22Rv1 (cell line): ENCODE data around the gene TMEM35B.

ENCODE experiments used
- ZFX ChIP-seq: fragments of 450-650 bp; IDR thresholded peaks from 2 replicates; pipeline ENCODE4 v1.6.1; 2017; ENCODE audit warnings: antibody characterized with exemption, borderline replicate concordance
- TF ChIP-seq, protein P1 (sequence below): fragments of 450-650 bp; IDR thresholded peaks from 2 replicates; pipeline ENCODE4 v1.5.1; 2017; ENCODE audit warnings: mild to moderate bottlenecking

DNA sequence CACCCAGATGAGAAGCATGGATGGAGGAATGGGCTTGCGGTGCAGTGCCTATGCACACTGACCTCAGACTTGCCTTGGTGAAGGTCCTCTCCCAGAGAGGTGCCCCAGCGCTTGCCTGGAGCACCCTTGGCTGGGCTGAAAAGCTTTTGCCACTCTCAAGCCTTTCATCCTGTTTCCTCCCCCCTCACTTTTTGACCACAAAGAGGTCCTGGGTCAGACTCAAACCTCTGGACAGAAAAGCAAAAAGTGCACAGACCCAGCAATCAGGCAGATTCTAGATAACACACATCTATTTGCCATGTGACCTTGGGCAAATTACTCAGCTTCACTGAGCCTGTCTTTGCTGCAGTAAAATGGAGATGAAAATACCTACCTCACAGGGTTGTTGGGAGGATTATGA is 7.3 kb downstream of the TMEM35B start:
- TF ChIP-seq, protein P1, sequence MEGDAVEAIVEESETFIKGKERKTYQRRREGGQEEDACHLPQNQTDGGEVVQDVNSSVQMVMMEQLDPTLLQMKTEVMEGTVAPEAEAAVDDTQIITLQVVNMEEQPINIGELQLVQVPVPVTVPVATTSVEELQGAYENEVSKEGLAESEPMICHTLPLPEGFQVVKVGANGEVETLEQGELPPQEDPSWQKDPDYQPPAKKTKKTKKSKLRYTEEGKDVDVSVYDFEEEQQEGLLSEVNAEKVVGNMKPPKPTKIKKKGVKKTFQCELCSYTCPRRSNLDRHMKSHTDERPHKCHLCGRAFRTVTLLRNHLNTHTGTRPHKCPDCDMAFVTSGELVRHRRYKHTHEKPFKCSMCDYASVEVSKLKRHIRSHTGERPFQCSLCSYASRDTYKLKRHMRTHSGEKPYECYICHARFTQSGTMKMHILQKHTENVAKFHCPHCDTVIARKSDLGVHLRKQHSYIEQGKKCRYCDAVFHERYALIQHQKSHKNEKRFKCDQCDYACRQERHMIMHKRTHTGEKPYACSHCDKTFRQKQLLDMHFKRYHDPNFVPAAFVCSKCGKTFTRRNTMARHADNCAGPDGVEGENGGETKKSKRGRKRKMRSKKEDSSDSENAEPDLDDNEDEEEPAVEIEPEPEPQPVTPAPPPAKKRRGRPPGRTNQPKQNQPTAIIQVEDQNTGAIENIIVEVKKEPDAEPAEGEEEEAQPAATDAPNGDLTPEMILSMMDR, result no peak
- TF ChIP-seq ZFX, result no peak
